HCT116 (cell line): Measurements from ENCODE around the gene POU2AF2. TPM values are rescaled to one million over a fixed set of nuclear protein-coding genes. Genes with fewer than 3 reads are reported as not detected.

ENCODE experiments used
- ATAC-seq: fragments of 200-7000 bp; cut with Tn5 transposase; 2 replicates; pipeline ENCODE4 v1.9.1; 2020; ENCODE audit warnings: mild to moderate bottlenecking, moderate library complexity
- BruUV-seq: library from RNA; stranded (reverse); fragments of 400-500 nt; replicated peaks from 2 replicates; lab custom pipeline; 2021; lab: Mats Ljungman, UMichigan
- CTCF ChIA-PET: fragments of 300-600 bp; sonication (Branson Sonifier 250); formaldehyde crosslinking; loops from one replicate; lab custom pipeline; 2021; ENCODE audit warnings: antibody characterized with exemption; lab: Charles Lee
- POLR2A ChIA-PET: fragments of 300-600, 350-600 bp; sonication (Branson Sonifier 250); formaldehyde crosslinking; loops from one replicate; lab custom pipeline; 2021; ENCODE audit warnings: antibody characterized with exemption; lab: Charles Lee
- RAD21 ChIA-PET, 2 experiments: fragments of 300-600 bp; sonication (Branson Sonifier 250); formaldehyde crosslinking; loops; one replicate each; lab custom pipeline; 2023; ENCODE audit warnings: low total read pairs in 2 of 2; ENCODE audit not compliant: uncharacterized antibody in 2 of 2, unreplicated experiment in 2 of 2, low non-redundant PET in 1 of 2; lab: Charles Lee
- DNase-seq: peaks from one replicate; pipeline ENCODE4 v3.0.0-alpha.2; 2010; ENCODE audit warnings: low read depth, low spot score
- H2AFZ ChIP-seq: fragments of 200-600 bp; shearing (Covaris generic), sonication (generic); 2 replicates; pipeline ENCODE4 v1.6.1; 2017; ENCODE audit warnings: low read depth, mixed run types, mixed read lengths, antibody characterized with exemption, low read length; ENCODE audit not compliant: poor library complexity, severe bottlenecking
- H3K27ac ChIP-seq: 2 replicates; pipeline ENCODE4 v1.5.1; 2012; ENCODE audit warnings: low read depth, low read length
- H3K27me3 ChIP-seq: fragments of 200-600 bp; sonication (generic); 2 replicates; pipeline ENCODE4 v1.6.1; 2016; ENCODE audit warnings: mixed run types, low read length, mixed read lengths; ENCODE audit not compliant: insufficient read depth
- H3K36me3 ChIP-seq, 2 experiments: fragments of 200-500 bp in 1 of 2; fragments of 200-600 bp in 1 of 2; sonication (Bioruptor generic) in 1 of 2; sonication (generic) in 1 of 2; 2 replicates each; pipeline versions ENCODE4 v1.5.1 to v1.6.1; 2014 to 2016; ENCODE audit warnings: low read length in 2 of 2, inconsistent platforms in 1 of 2, mixed read lengths in 1 of 2, mixed run types in 1 of 2; ENCODE audit not compliant: insufficient read depth in 2 of 2, control insufficient read depth in 1 of 2
- H3K4me1 ChIP-seq, 2 experiments: fragments of 200-600 bp in 1 of 2; sonication (generic) in 1 of 2; 2 replicates each; pipeline versions ENCODE4 v1.5.1 to v1.6.1; 2012 to 2017; ENCODE audit warnings: low read length in 2 of 2, inconsistent platforms in 1 of 2, mild to moderate bottlenecking in 1 of 2, mixed read lengths in 1 of 2, mixed run types in 1 of 2, moderate library complexity in 1 of 2; ENCODE audit not compliant: insufficient read depth in 2 of 2, control insufficient read depth in 1 of 2
- H3K4me2 ChIP-seq: fragments of 200-600 bp; sonication (generic); 2 replicates; pipeline ENCODE4 v1.6.1; 2017; ENCODE audit warnings: mixed run types, low read length, mixed read lengths
- H3K4me3 ChIP-seq, 2 experiments: fragments of 200-600 bp in 1 of 2; sonication (generic) in 1 of 2; replicated peaks in 1 of 2; 2 replicates each; pipeline ENCODE4 v1.5.1; 2011 to 2016; ENCODE audit warnings: low read length in 2 of 2, control low read depth in 1 of 2, low read depth in 1 of 2, mild to moderate bottlenecking in 1 of 2, mixed read lengths in 1 of 2, mixed run types in 1 of 2
- H3K79me2 ChIP-seq: fragments of 200-600 bp; sonication (generic); 2 replicates; pipeline ENCODE4 v1.6.1; 2017; ENCODE audit warnings: mild to moderate bottlenecking, mixed run types, low read length, moderate library complexity, mixed read lengths; ENCODE audit not compliant: insufficient read depth
- H3K9ac ChIP-seq: fragments of 200-600 bp; sonication (generic); 2 replicates; pipeline ENCODE4 v1.6.1; 2016; ENCODE audit warnings: low read length, mixed read lengths
- H3K9me2 ChIP-seq: fragments of 200-600 bp; sonication (generic), shearing (Covaris generic); 2 replicates; pipeline ENCODE4 v1.6.1; 2017; ENCODE audit warnings: mixed run types, mild to moderate bottlenecking, moderate library complexity; ENCODE audit not compliant: insufficient read depth
- H3K9me3 ChIP-seq, 2 experiments: fragments of 200-500 bp in 1 of 2; fragments of 200-600 bp in 1 of 2; sonication (Bioruptor generic) in 1 of 2; sonication (generic) in 1 of 2; 2 replicates each; pipeline ENCODE4 v1.6.1; 2014 to 2017; ENCODE audit warnings: low read length in 2 of 2, mixed read lengths in 2 of 2, inconsistent platforms in 1 of 2, low read depth in 1 of 2, mild to moderate bottlenecking in 1 of 2, mixed run types in 1 of 2, moderate library complexity in 1 of 2; ENCODE audit not compliant: control insufficient read depth in 1 of 2, insufficient read depth in 1 of 2
- H4K20me1 ChIP-seq: fragments of 200-600 bp; sonication (generic), shearing (Covaris generic); 2 replicates; pipeline ENCODE4 v1.6.1; 2017; ENCODE audit warnings: mixed run types, mild to moderate bottlenecking, moderate library complexity; ENCODE audit not compliant: insufficient read depth
- CBX3 ChIP-seq: IDR thresholded peaks from 2 replicates; pipeline ENCODE4 v1.6.1; 2012; ENCODE audit warnings: low read depth
- CEBPB ChIP-seq: IDR thresholded peaks from 2 replicates; pipeline ENCODE4 v1.6.1; 2012; ENCODE audit warnings: low read depth
- EZH2 ChIP-seq: fragments of 200-600 bp; sonication (generic); IDR thresholded peaks from 2 replicates; pipeline ENCODE4 v1.6.1; 2017; ENCODE audit warnings: antibody characterized with exemption, mixed run types
- FOSL1 ChIP-seq: IDR thresholded peaks from 2 replicates; pipeline ENCODE4 v1.6.1; 2012; ENCODE audit warnings: low read depth
- MAX ChIP-seq: IDR thresholded peaks from 2 replicates; pipeline ENCODE4 v1.6.1; 2012
- POLR2A ChIP-seq: IDR thresholded peaks from 2 replicates; pipeline ENCODE4 v1.7.0; 2011; ENCODE audit warnings: borderline replicate concordance; ENCODE audit not compliant: insufficient read depth, insufficient read length; ENCODE audit errors: extremely low read depth
- SIN3A ChIP-seq: IDR thresholded peaks from 2 replicates; pipeline ENCODE4 v1.6.1; 2012; ENCODE audit warnings: low read depth
- SP1 ChIP-seq: IDR thresholded peaks from 2 replicates; pipeline ENCODE4 v1.6.1; 2012; ENCODE audit warnings: low read depth
- TCF7L2 ChIP-seq: IDR thresholded peaks from 2 replicates; pipeline ENCODE4 v1.7.0; 2011; ENCODE audit warnings: borderline replicate concordance, inconsistent platforms; ENCODE audit not compliant: insufficient read depth, insufficient read length; ENCODE audit errors: extremely low read depth
- YY1 ChIP-seq: IDR thresholded peaks from 2 replicates; pipeline ENCODE4 v1.6.1; 2011; ENCODE audit warnings: low read length, low read depth, moderate library complexity, mild to moderate bottlenecking; ENCODE audit not compliant: insufficient replicate concordance; ENCODE audit errors: extremely low read depth
- ZFX ChIP-seq: fragments of 450-650 bp; IDR thresholded peaks from 2 replicates; pipeline ENCODE4 v1.6.1; 2017
- ZNF274 ChIP-seq: fragments of 200-500 bp; sonication (Bioruptor generic); IDR thresholded peaks from 2 replicates; pipeline ENCODE4 v1.6.1; 2014; ENCODE audit warnings: mild to moderate bottlenecking, low read depth, low read length, inconsistent platforms
- intact Hi-C: fragments of 100-400 bp; cut with micrococcal nuclease; formaldehyde crosslinking; loops from 2 replicates; pipeline ENCODE4 v1.10.0; 2022
- total RNA-seq: library from RNA; stranded (reverse); gene quantifications from one replicate; pipeline ENCODE4 v1.2.1, GENCODE V29; 2021; ENCODE audit not compliant: unreplicated experiment
- TF ChIP-seq, protein P1 (sequence below): IDR thresholded peaks from 2 replicates; pipeline ENCODE4 v1.6.1; 2011; ENCODE audit warnings: mild to moderate bottlenecking, low read length, moderate library complexity; ENCODE audit not compliant: insufficient replicate concordance; ENCODE audit errors: extremely low read depth
- TF ChIP-seq, protein P2 (sequence below): IDR thresholded peaks from 2 replicates; pipeline ENCODE4 v1.6.1; 2012

The POU2AF2 gene
- total RNA-seq, 1 experiment from 2014 or later = not detected

- intact Hi-C loops = no loop called here
- no peaks in the 10 kb centered on the region for H3K9me3 ChIP-seq
- no peak overlapping the region for H2AFZ ChIP-seq
- ChIA-PET CTCF (no interaction called here), RAD21 (no interaction called here), POLR2A (no interaction called here)
- H3K27me3 ChIP-seq = peaks cover 14% of the 10 kb centered on the region
- no TSS peak for BruUV-seq
- no peak; the same call in 1 of the 2 replicates for ATAC-seq
- H3K9me2 ChIP-seq = no peaks in the 10 kb centered on the region
- no peak for DNase-seq
- H3K27ac ChIP-seq = no peak overlapping the region
- no peaks in the 10 kb centered on the region for H3K36me3 ChIP-seq
- no peak overlapping the region for H3K4me3 ChIP-seq
- no peaks in the 10 kb centered on the region for H4K20me1 ChIP-seq
- H3K79me2 ChIP-seq = no peaks in the 10 kb centered on the region
- H3K4me1 ChIP-seq = no peaks in the 10 kb centered on the region
- no peak overlapping the region for H3K4me2 ChIP-seq
- no peak for TF ChIP-seq MAX
- no peak for TF ChIP-seq YY1
- no peak for TF ChIP-seq POLR2A
- H3K9ac ChIP-seq = no peak overlapping the region
These were observed 82.5 kb downstream of the POU2AF2 start for GRCh38 chr11:111327908-111328624.

GRCh38 chr11:111329306-111330204 is 84.0 kb downstream of the POU2AF2 start:
- Histone ChIP-seq H4K20me1 (no peaks in the 10 kb centered on the region), H3K9me3 (no peaks in the 10 kb centered on the region), H3K9ac (no peak overlapping the region), H3K4me3 (no peak overlapping the region), H3K79me2 (no peaks in the 10 kb centered on the region), H2AFZ (no peak overlapping the region), H3K27ac (no peak overlapping the region), H3K4me2 (no peak overlapping the region), H3K9me2 (no peaks in the 10 kb centered on the region), H3K27me3 (peaks cover 8% of the 10 kb centered on the region; the same call in 1 of the 2 replicates), H3K4me1 (no peaks in the 10 kb centered on the region), H3K36me3 (no peaks in the 10 kb centered on the region)
- RAD21 ChIA-PET = no interaction called here
- POLR2A ChIA-PET = no interaction called here
- no TSS peak for BruUV-seq
- TF ChIP-seq SIN3A (no peak), ZFX (no peak), CEBPB (no peak), EZH2 (no peak), POLR2A (no peak), FOSL1 (no peak), ZNF274 (no peak), CBX3 (no peak), TCF7L2 (no peak), SP1 (no peak)
- TF ChIP-seq, protein P1, sequence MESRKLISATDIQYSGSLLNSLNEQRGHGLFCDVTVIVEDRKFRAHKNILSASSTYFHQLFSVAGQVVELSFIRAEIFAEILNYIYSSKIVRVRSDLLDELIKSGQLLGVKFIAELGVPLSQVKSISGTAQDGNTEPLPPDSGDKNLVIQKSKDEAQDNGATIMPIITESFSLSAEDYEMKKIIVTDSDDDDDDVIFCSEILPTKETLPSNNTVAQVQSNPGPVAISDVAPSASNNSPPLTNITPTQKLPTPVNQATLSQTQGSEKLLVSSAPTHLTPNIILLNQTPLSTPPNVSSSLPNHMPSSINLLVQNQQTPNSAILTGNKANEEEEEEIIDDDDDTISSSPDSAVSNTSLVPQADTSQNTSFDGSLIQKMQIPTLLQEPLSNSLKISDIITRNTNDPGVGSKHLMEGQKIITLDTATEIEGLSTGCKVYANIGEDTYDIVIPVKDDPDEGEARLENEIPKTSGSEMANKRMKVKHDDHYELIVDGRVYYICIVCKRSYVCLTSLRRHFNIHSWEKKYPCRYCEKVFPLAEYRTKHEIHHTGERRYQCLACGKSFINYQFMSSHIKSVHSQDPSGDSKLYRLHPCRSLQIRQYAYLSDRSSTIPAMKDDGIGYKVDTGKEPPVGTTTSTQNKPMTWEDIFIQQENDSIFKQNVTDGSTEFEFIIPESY = no peak
- TF ChIP-seq, protein P2, sequence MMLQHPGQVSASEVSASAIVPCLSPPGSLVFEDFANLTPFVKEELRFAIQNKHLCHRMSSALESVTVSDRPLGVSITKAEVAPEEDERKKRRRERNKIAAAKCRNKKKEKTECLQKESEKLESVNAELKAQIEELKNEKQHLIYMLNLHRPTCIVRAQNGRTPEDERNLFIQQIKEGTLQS = no peak
- CTCF ChIA-PET = no interaction called here
- intact Hi-C loops = no loop called here
- DNase-seq (no peak), ATAC-seq (no peak)
